HG03378 (cell line): ENCODE measurements around the gene NAA38.

Experiments used
- ATAC-seq: cut with Tn5 transposase; IDR thresholded peaks from one replicate; pipeline ENCODE4 v1.9.1; 2021; ENCODE audit warnings: mild to moderate bottlenecking, moderate library complexity; ENCODE audit not compliant: unreplicated experiment

The NAA38 gene

DNA sequence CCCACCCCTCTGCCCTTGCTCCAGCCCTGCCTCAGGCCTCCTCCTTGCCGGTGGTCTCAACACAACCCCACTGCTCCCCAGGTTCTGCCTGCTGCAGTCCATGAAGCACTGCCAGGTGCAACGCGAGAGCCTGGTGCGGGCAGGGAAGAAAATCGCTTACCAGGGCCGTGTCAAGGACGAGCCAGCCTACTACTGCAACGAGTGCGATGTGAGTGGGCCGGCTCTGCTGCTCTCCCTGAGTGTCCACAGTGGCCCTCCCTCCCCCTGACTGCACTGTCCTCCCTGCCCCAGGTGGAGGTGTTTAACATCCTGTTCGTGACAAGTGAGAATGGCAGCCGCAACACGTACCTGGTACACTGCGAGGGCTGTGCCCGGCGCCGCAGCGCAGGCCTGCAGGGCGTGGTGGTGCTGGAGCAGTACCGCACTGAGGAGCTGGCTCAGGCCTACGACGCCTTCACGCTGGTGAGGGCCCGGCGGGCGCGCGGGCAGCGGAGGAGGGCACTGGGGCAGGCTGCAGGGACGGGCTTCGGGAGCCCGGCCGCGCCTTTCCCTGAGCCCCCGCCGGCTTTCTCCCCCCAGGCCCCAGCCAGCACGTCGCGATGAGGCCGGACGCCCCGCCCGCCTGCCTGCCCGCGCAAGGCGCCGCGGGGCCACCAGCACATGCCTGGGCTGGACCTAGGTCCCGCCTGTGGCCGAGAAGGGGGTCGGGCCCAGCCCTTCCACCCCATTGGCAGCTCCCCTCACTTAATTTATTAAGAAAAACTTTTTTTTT is 4.3 kb downstream of the NAA38 start:
- no peak for ATAC-seq

DNA sequence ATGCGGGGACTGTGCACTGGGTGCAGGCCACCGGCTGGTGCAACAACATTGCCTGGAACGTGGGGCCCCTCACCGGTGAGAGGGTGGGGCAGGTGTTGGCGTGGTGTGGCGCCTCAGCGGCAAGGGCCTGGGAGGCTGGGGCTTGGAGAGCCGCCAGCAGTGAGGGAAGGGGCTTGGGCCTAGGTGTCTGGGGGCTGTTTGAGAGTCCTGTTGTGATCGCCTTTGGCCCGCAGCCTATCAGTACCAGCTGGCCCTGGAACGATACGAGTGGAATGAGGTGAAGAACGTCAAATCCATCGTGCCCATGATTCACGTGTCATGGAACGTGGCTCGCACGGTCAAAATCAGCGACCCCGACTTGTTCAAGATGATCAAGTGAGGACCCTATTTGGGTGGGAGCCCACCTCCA is 5.1 kb downstream of the NAA38 start:
- ATAC-seq = no peak

DNA sequence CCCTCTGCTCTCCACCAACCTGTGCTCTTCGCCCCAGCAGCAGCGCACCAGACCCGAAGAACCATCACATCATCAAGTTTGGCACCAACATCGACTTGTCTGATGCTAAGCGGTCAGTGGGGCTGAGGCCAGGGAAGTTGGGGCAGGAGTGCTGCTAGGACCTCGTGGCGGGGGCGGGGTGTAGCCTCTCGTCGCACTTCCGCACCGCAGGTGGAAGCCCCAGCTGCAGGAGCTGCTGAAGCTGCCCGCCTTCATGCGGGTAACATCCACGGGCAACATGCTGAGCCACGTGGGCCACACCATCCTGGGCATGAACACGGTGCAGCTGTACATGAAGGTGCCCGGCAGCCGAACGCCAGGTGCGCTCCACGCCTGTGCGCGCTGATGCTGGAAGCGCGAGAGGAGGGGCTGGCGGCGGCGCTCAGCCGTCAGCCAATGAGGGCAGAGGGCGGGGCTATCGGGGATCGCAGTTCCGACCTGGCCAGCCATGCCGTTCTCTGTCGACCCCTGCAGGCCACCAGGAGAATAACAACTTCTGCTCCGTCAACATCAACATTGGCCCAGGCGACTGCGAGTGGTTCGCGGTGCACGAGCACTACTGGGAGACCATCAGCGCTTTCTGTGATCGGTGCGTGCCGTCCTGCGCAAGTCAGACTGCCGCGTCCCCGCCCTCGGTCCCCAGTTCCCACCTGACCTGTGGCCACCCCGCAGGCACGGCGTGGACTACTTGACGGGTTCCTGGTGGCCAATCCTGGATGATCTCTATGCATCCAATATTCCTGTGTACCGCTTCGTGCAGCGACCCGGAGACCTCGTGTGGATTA is 5.7 kb downstream of the NAA38 start:
- peak; percentile 59 for ATAC-seq

DNA sequence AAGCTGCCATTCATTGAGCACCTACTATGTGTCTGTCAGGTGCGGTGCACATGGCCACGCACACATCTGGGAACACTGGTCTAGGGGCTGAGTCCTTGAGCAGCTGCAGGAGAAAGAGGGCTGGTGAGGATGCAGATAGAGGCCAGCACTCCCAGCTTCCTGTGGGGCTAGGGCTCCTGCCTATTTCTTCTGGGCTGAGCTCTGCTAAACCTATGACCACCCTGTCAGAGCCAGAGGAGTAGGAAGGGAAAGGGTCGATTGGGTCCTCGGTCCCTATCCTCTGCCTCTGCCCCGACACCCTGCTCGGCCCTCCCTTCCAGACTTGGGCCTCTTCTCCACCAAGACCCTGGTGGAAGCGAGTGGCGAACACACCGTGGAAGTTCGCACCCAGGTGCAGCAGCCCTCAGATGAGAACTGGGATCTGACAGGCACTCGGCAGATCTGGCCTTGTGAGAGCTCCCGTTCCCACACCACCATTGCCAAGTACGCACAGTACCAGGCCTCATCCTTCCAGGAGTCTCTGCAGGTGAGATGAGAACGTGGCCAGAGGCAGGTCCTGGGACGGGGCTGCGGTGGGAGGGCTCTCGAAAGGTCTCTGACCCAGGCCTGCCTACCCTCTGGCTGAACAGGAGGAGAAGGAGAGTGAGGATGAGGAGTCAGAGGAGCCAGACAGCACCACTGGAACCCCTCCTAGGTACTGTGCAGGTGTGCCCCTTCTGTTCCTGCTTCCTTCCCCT is 6.5 kb downstream of the NAA38 start:
- ATAC-seq = no peak

DNA sequence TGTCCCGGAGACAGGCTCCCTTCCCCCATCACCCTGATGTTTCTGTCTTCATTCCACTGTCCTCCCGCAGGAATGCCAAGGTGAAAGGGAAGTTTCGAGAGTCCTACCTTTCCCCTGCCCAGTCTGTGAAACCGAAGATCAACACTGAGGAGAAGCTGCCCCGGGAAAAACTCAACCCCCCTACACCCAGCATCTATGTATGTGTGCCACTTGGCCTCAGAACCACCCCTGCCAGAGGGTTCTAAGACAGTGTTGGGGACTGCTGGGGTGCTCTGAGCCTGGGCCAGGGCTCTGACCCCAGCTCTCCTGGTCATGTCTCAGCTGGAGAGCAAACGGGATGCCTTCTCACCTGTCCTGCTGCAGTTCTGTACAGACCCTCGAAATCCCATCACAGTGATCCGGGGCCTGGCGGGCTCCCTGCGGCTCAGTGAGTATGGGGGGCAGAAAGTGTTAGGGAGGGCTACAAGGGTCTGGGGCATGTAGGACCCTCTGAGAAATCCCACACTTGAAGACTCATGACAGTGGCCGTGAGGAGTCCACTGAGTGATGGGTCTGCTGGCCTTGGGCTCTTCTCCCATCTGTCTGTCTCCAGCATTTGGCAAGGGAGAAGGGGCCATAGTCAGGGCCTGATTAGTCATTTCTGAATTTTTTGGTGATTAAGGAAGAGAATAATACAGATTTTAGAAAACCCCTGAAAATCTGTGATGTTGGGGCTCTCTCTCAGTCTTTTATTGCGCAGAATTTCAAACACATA is 7.4 kb downstream of the NAA38 start:
- ATAC-seq = no peak

DNA sequence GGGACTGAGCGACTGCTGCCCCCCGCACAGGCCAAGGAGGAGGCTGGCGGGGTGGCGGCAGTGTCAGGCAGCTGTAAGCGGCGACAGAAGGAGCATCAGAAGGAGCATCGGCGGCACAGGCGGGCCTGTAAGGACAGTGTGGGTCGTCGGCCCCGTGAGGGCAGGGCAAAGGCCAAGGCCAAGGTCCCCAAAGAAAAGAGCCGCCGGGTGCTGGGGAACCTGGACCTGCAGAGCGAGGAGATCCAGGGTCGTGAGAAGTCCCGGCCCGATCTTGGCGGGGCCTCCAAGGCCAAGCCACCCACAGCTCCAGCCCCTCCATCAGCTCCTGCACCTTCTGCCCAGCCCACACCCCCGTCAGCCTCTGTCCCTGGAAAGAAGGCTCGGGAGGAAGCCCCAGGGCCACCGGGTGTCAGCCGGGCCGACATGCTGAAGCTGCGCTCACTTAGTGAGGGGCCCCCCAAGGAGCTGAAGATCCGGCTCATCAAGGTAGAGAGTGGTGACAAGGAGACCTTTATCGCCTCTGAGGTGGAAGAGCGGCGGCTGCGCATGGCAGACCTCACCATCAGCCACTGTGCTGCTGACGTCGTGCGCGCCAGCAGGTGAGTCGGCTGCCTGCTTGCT is 8.1 kb downstream of the NAA38 start:
- no peak for ATAC-seq

DNA sequence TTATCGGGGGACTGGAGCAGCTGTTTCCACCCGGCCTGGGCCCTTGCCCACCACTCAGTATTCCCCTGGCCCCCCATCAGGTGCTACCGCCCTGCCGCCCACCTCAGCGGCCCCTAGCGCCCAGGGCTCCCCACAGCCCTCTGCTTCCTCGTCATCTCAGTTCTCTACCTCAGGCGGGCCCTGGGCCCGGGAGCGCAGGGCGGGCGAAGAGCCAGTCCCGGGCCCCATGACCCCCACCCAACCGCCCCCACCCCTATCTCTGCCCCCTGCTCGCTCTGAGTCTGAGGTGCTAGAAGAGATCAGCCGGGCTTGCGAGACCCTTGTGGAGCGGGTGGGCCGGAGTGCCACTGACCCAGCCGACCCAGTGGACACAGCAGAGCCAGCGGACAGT is 8.6 kb downstream of the NAA38 start:
- ATAC-seq = no peak

DNA sequence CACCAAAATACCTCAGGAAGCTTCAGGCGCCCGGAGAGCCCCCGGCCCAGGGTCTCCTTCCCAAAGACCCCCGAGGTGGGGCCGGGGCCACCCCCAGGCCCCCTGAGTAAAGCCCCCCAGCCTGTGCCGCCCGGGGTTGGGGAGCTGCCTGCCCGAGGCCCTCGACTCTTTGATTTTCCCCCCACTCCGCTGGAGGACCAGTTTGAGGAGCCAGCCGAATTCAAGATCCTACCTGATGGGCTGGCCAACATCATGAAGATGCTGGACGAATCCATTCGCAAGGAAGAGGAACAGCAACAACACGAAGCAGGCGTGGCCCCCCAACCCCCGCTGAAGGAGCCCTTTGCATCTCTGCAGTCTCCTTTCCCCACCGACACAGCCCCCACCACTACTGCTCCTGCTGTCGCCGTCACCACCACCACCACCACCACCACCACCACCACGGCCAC is 9.2 kb downstream of the NAA38 start:
- ATAC-seq = no peak

DNA sequence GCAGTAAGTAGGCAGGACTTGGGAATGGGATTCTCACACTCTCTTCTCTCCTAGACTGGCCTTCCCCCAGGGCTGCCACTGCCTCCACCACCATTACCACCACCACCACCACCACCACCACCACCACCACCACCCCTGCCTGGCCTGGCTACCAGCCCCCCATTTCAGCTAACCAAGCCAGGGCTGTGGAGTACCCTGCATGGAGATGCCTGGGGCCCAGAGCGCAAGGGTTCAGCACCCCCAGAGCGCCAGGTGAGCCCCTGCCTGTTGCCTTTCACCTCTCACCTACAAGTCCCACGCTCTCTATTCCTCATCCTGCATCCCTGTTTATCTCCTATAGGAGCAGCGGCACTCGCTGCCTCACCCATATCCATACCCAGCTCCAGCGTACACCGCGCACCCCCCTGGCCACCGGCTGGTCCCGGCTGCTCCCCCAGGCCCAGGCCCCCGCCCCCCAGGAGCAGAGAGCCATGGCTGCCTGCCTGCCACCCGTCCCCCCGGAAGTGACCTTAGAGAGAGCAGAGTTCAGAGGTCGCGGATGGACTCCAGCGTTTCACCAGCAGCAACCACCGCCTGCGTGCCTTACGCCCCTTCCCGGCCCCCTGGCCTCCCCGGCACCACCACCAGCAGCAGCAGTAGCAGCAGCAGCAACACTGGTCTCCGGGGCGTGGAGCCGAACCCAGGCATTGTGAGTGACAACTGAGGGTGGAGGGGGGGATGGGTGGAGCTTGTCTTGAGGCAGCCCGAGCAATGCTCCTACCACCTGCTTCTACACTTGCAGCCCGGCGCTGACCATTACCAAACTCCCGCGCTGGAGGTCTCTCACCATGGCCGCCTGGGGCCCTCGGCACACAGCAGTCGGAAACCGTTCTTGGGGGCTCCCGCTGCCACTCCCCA is 10.3 kb downstream of the NAA38 start:
- no peak for ATAC-seq

DNA sequence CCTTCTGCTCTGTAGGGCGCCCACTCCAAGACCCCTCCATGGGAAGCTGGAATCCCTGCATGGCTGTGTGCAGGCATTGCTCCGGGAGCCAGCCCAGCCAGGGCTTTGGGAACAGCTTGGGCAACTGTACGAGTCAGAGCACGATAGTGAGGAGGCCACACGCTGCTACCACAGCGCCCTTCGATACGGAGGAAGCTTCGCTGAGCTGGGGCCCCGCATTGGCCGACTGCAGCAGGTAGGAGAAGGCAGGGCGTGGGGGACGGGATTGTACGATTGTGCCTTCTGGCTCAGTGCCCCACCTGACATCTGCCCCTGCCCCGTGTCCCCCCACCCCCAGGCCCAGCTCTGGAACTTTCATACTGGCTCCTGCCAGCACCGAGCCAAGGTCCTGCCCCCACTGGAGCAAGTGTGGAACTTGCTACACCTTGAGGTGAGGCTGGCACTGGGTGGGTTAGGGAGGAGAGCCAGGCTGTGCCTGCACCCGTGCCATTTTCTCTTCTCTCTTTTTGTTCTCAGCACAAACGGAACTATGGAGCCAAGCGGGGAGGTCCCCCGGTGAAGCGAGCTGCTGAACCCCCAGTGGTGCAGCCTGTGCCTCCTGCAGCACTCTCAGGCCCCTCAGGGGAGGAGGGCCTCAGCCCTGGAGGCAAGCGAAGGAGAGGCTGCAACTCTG is 11.2 kb downstream of the NAA38 start:
- ATAC-seq = no peak

DNA sequence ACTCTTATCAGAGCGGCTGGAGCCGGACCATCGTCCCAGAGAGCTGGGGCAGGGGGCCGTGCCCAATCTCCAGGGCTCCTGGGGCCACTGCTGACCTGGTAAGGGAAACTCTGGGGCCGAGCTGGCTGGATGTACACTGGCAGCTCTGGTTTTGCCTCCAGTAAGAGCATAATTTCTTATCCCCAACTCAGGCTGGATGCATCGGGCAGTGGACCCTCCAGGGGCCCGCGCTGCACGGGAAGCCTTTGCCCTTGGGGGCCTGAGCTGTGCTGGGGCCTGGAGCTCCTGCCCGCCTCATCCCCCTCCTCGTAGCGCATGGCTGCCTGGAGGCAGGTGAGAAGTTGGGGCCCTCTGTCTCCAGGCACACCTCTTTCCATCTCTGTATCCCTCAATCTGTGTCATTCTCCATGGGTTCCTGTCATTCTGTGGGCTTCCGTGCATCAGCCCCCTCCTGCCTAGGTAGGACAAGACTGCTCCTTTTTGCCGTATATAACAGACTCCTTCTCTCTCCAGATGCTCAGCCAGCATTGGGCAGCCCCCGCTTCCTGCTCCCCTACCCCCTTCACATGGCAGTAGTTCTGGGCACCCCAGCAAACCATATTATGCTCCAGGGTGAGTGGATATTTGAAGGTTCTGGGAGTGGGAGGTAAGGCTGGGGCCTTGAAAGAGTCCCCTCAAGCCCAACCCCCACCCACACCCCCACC is 11.8 kb downstream of the NAA38 start:
- no peak for ATAC-seq

DNA sequence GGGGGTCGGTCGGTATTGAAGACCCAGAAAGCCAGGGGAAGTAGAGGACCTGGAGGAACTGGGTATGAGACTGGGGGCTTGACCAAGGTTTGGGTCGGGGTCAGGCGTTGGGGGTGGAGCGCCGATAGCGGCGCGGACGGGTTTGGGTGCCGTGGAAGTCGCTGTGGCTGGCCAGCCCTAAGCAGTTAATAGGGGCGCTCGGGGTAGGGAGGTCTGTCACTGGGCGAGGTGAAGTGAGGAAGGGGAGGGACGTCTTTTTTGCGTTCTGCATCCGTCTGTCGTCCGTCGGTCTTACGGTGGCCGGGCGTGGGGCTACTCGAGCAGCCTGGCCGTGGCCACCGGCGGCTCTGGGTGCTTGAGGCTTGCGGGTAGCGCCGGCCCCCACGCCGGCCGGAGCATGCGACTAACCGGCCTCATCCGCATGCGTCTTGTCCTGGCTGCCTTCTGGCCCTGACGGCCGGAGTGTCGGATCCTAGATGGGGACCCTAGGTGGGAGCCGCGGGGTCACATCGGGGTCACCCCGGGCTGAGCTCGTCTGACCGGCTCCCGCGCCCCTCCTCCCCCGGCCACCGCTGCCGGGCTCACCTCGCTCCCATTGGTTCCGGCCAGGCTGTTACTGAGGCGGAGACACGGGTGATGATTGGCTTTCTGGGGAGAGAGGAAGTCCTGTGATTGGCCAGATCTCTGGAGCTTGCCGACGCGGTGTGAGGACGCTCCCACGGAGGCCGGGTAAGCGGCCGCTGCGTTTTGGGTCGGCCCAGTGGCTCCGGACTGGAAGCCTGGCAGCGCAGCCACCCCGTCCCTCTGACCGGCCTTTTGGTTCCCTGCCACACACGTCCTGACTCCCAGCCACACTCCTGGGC is 12.8 kb downstream of the NAA38 start:
- ATAC-seq = peak; percentile 38

DNA sequence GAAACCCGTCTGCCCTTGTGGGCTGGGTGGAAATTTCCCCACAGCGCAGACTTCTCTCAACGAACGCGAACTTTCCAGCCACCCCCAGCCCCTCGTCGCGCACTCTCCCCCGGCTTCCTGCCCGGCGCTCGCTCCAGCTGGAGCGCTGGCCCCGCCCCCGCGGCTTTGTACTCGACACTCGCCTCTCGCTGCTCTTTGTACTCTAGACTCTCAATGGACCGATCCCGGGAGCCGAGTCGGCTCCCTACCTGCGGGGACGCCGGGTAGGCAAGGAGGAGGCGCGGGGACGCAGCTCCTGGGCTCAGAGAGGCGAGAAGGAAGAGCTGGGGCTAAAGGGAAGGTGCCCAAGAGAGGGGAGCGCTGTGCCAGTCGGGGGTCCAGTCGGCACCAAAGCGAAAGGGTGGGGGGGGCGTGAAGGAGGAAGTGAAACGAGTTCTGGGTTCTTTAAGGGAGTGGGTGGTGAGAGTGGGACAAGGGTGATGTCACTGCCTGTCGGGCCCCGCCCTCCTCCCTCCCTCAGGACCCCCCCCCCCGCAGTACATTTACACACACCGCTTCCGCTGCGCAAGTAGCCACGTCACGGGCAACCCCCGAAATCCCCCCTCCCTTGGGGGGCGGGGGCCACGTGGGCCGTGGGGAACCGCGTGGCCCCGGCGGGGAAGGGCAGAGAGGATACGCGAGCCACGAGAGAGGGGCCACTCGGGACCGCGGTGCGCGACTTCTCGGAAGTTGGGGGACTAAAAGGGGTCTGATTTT is 13.6 kb downstream of the NAA38 start:
- peak; percentile 27 for ATAC-seq

DNA sequence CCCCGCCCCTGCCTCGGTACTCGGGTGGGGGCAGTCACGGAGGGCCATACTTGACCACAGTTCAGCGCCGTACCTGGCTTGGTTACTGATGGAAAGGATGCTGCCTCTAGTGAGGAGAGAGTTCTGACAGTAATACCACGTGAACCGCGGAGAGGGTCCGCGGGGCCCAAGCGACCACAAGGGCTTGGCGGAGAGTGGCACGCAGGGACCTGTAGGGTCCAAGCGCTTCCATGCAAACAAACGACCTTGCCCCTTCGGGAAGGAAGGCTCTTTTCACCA is 14.2 kb downstream of the NAA38 start:
- ATAC-seq = peak; percentile 5

DNA sequence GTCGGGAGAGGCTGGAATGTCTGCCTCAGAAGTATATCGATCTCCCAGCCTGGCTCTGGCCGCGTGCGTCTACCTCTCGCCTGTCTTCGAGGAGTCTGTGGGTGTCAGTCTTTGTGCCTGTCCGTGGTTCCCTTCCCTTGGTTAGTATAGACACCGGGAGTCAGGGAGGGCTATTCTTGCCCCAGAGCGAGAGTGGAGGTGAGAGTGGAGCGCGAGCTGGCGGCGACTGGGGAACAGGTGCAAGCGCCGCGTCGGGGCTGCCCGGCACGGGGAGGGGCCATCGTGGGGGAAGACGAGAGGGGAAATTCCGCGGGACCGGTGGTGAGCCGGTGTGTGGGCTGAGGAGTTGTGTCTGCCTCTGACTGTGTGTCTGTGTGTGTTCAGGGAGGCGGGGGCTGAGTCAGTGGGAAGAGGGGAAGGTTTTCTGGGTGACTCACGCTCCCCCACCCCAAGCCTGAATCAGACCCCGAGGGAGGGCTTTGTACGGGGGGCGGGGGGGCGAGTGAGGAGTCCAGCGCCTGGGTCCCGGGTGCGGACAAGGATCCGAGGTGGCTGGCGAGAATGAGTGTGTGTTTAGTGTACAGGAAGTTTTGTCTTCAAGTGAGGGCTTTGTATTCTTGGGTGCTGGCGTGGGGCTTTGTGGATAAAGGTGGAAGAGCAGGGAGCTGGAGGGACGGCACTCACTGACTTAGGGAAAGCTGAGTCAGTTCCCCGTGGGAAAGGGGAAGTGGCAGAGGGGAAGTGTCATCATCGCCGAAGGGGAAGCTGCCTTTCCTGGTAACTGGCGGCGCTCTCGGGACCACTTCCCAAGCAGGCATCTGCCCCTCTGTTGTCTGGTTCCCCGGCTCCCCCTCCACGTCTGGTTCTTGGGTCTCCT is 14.7 kb downstream of the NAA38 start:
- no peak for ATAC-seq

DNA sequence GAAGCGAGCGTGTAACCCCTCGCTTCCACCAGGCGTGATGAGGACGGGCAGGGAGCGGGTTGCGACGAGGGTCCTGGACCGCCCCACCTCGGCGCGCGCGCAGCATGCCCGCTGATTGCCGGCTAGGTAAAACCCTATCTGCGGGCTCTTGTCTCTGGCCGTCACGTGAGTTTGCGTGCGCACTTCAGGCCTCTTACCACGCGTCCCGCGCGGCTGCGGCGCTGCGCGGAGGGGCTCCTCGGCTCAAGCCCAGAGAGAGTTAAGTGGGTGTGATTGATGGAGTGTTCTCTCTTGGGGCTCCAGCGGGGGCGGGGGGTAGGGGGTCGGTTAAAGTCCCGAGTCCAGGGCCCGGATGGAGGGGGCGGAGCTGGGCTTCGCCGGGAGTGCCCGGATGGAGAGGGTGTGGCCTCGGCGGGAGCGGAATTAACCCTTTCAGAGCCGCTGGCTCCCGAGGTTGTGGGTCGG is 15.4 kb downstream of the NAA38 start:
- no peak for ATAC-seq
